ENCODE measurements around the gene FAAP20.

The FAAP20 gene

GRCh38 chr1:2231532-2232254, 37.1 kb upstream of the FAAP20 start:
- peak; percentile 52 for DNase-seq

GRCh38 chr1:2230781-2231531, 36.4 kb upstream of the FAAP20 start:
- peak; percentile 21 for DNase-seq
- in situ Hi-C loops (cut with MboI; ENCODE audit: low pct_unique_long_range_greater_than_20kb, low sequenced_read_pairs), result no loop called here

More at GRCh38 chr1:2231532-2232254, 37.1 kb upstream of the FAAP20 start:
- in situ Hi-C loops (cut with MboI; ENCODE audit: low pct_unique_long_range_greater_than_20kb, low sequenced_read_pairs), result no loop called here

GRCh38 chr1:2229911-2230731, 35.5 kb upstream of the FAAP20 start:
- in situ Hi-C loops (cut with MboI; ENCODE audit: low pct_unique_long_range_greater_than_20kb, low sequenced_read_pairs), result no loop called here
- peak; percentile 25 for DNase-seq

GRCh38 chr1:2229037-2229864, 34.7 kb upstream of the FAAP20 start:
- DNase-seq, result peak; percentile 59
- in situ Hi-C loops (cut with MboI; ENCODE audit: low pct_unique_long_range_greater_than_20kb, low sequenced_read_pairs), result no loop called here

GRCh38 chr1:2228694-2229036, 34.1 kb upstream of the FAAP20 start:
- DNase-seq, result no peak
- in situ Hi-C loops (cut with MboI; ENCODE audit: low pct_unique_long_range_greater_than_20kb, low sequenced_read_pairs), result no loop called here

GRCh38 chr1:2228157-2228594, 33.6 kb upstream of the FAAP20 start, which contains the start of gene SKI:
Gene SKI (plus strand): TSS chr1:2228319. CDS start chr1:2228767, 448 bp downstream.
- in situ Hi-C loops (cut with MboI; ENCODE audit: low pct_unique_long_range_greater_than_20kb, low sequenced_read_pairs), result no loop called here

GRCh38 chr1:2227346-2228156, 33.0 kb upstream of the FAAP20 start:
- peak; percentile 97 for DNase-seq
- in situ Hi-C loops (cut with MboI; ENCODE audit: low pct_unique_long_range_greater_than_20kb, low sequenced_read_pairs), result no loop called here

More at GRCh38 chr1:2228157-2228594, 33.6 kb upstream of the FAAP20 start, which contains the start of gene SKI:
- DNase-seq, result no peak

- no peak for DNase-seq
- in situ Hi-C loops (cut with MboI; ENCODE audit: low pct_unique_long_range_greater_than_20kb, low sequenced_read_pairs), result no loop called here
These were observed 32.2 kb upstream of the FAAP20 start for GRCh38 chr1:2226525-2227345.

- no peak for DNase-seq
- in situ Hi-C loops (cut with MboI; ENCODE audit: low pct_unique_long_range_greater_than_20kb, low sequenced_read_pairs), result no loop called here
These were observed 30.3 kb upstream of the FAAP20 start for GRCh38 chr1:2224631-2225428.

GRCh38 chr1:2224170-2224584, 29.6 kb upstream of the FAAP20 start:
- DNase-seq, result no peak
- in situ Hi-C loops (cut with MboI; ENCODE audit: low pct_unique_long_range_greater_than_20kb, low sequenced_read_pairs), result no loop called here

GRCh38 chr1:2221271-2221670, 26.7 kb upstream of the FAAP20 start:
- in situ Hi-C loops (cut with MboI; ENCODE audit: low pct_unique_long_range_greater_than_20kb, low sequenced_read_pairs), result no loop called here
- DNase-seq, result no peak

GRCh38 chr1:2216767-2217058, 22.1 kb upstream of the FAAP20 start:
- in situ Hi-C loops (cut with MboI; ENCODE audit: low pct_unique_long_range_greater_than_20kb, low sequenced_read_pairs), result no loop called here
- no peak for DNase-seq

GRCh38 chr1:2215909-2216766, 21.6 kb upstream of the FAAP20 start:
- in situ Hi-C loops (cut with MboI; ENCODE audit: low pct_unique_long_range_greater_than_20kb, low sequenced_read_pairs), result no loop called here
- DNase-seq, result no peak

GRCh38 chr1:2215329-2215728, 20.8 kb upstream of the FAAP20 start:
- no peak for DNase-seq
- in situ Hi-C loops (cut with MboI; ENCODE audit: low pct_unique_long_range_greater_than_20kb, low sequenced_read_pairs), result no loop called here

GRCh38 chr1:2214541-2215241, 20.1 kb upstream of the FAAP20 start:
- in situ Hi-C loops (cut with MboI; ENCODE audit: low pct_unique_long_range_greater_than_20kb, low sequenced_read_pairs), result no loop called here
- no peak for DNase-seq

Data from KBM-7 (cell line).